ENCODE measurements around the gene CCDC102B. TPM values are rescaled to one million over a fixed set of nuclear protein-coding genes. Genes with fewer than 3 reads are reported as not detected.

The CCDC102B gene
- 1.1 TPM in 2 replicates for total RNA-seq

DNA sequence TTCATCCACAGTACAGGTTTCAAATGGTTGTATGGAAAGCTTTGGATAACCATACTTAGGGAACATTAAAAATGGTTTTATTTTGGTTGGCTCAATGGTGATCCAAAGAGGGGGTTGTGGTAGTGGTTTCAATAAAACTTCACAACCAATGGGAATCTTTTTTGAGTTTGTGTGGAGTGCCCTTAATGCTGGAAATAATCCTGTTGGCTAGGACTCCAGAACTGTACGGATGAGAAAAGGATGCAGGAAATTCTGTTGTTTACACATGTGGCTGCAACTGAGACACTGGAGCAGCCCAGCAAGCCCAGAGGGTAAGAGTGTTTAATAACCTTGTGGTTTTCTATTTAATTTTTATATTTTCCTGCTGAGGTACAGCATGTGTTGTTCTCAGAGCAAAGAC lies at the start of gene CCDC102B:
CCDC102B (plus strand) TSS at position 210 of the 400 bp plus-strand sequence. CDS start 38,684 bp downstream, outside the sequence.
- no peaks in the 10 kb centered on the region for H3K27me3 Mint-ChIP-seq (ENCODE audit: insufficient read depth)
- no peak within 1 kb of the TSS for H3K27ac Mint-ChIP-seq
- H3K4me3 Mint-ChIP-seq: no peak within 1 kb of the TSS
- no peak for DNase-seq (ENCODE audit: low spot score)
- no peaks in the 10 kb centered on the region for H3K9me3 Mint-ChIP-seq
- intact Hi-C loops (cut with micrococcal nuclease): no loop called here
- H3K4me1 Mint-ChIP-seq (ENCODE audit: low read depth): no peaks in the 10 kb centered on the region
- H3K36me3 Mint-ChIP-seq (ENCODE audit: low read depth): no peaks in the 10 kb centered on the region

DNA sequence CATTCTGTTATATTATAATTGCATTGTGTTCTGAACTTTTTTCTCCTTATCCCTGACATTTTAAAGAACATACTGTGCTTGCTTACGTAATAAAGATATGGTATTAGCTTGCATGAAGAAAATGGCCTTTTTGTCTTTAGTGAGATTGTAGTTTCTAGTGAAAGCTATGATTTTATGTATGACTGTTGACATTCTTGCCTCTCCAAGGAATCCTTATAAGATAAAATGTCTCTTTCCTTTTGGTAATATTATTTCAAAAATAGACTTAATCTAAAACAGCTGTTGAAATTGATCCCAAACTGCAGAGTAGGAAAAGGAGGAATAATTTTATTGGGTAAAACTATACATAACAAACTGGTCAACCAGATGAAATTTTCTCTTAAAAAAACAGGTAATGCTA lies 40.8 kb upstream of the CCDC102B start:
- H3K9me3 Mint-ChIP-seq: no peaks in the 10 kb centered on the region
- no peak overlapping the region for H3K27ac Mint-ChIP-seq
- H3K4me1 Mint-ChIP-seq (ENCODE audit: low read depth): no peaks in the 10 kb centered on the region
- no peak for DNase-seq (ENCODE audit: low spot score)
- no peak overlapping the region for H3K4me3 Mint-ChIP-seq
- H3K36me3 Mint-ChIP-seq (ENCODE audit: low read depth): no peaks in the 10 kb centered on the region
- H3K27me3 Mint-ChIP-seq (ENCODE audit: insufficient read depth): no peaks in the 10 kb centered on the region
- intact Hi-C loops (cut with micrococcal nuclease): no loop called here

DNA sequence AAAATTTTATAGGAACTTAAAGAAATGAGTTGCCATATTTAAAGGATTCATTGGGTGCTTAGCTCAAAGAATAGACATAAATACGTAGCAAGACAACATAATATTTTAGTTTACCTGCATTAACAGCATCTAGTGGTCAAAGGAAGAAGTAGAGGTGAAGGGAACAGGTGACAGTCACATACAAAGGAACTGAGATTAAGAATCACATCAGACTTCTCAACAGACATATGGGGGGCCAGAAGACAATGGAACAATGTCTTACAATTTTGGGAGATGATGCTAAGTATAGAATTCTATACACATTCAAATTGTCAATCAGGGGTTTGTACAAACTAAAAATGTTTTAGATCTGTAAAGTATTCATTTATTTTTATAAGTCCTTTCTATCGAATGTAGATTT lies 38.6 kb upstream of the CCDC102B start:
- Mint-ChIP-seq H3K36me3 (ENCODE audit: low read depth) (no peaks in the 10 kb centered on the region), H3K27me3 (ENCODE audit: insufficient read depth) (no peaks in the 10 kb centered on the region), H3K27ac (no peak overlapping the region)

DNA sequence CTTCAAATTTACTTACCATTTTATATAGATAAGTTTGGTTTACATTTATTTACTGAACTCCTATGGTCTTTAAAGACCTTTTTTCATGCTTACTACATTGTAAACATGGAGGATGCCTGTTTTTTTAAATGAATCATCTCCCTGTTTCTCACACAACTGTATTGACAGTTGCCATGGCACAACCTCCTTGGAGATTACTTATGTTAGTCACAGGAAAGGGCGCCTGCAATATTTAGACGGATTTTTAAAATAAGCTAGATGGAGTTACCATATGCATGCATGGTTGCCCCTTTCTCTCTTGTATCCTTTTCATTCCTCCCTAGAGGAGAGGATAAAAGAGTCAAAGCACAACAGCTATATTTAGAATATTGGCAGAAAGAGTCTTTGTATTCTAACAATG lies 34.8 kb upstream of the CCDC102B start:
- intact Hi-C loops (cut with micrococcal nuclease): no loop called here
- no peaks in the 10 kb centered on the region for H3K9me3 Mint-ChIP-seq
- no peak overlapping the region for H3K4me3 Mint-ChIP-seq
- H3K27ac Mint-ChIP-seq: no peak overlapping the region
- H3K4me1 Mint-ChIP-seq (ENCODE audit: low read depth): no peaks in the 10 kb centered on the region
- no peak for DNase-seq (ENCODE audit: low spot score)
- H3K36me3 Mint-ChIP-seq (ENCODE audit: low read depth): no peaks in the 10 kb centered on the region
- no peaks in the 10 kb centered on the region for H3K27me3 Mint-ChIP-seq (ENCODE audit: insufficient read depth)

More for the DNA sequence above, 38.6 kb upstream of the CCDC102B start:
- Mint-ChIP-seq H3K4me3 (no peak overlapping the region), H3K4me1 (ENCODE audit: low read depth) (no peaks in the 10 kb centered on the region), H3K9me3 (no peaks in the 10 kb centered on the region)
- DNase-seq (ENCODE audit: low spot score): no peak
- intact Hi-C loops (cut with micrococcal nuclease): no loop called here

DNA sequence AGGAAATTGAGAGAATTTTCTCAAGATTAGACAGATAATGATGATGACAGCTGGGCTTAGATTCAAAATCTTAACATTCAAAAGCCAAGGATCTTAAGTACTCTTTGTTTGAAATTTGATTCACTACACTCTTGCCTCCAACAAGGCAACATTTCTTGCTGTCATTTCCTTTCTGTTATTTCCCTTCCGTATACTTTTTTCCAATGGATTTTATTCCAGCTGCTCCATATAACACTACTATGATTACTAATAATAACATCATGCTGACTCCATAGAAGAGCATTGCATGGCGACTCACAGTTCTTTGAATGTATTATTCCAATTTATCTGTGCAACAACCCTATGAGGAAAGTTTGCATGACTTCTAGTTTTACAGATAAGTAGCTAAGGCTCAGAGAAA lies 33.9 kb upstream of the CCDC102B start:
- H3K4me3 Mint-ChIP-seq: no peak overlapping the region
- H3K27ac Mint-ChIP-seq: no peak overlapping the region
- intact Hi-C loops (cut with micrococcal nuclease): no loop called here
- H3K36me3 Mint-ChIP-seq (ENCODE audit: low read depth): no peaks in the 10 kb centered on the region
- H3K27me3 Mint-ChIP-seq (ENCODE audit: insufficient read depth): no peaks in the 10 kb centered on the region
- no peak for DNase-seq (ENCODE audit: low spot score)
- no peaks in the 10 kb centered on the region for H3K9me3 Mint-ChIP-seq
- no peaks in the 10 kb centered on the region for H3K4me1 Mint-ChIP-seq (ENCODE audit: low read depth)

DNA sequence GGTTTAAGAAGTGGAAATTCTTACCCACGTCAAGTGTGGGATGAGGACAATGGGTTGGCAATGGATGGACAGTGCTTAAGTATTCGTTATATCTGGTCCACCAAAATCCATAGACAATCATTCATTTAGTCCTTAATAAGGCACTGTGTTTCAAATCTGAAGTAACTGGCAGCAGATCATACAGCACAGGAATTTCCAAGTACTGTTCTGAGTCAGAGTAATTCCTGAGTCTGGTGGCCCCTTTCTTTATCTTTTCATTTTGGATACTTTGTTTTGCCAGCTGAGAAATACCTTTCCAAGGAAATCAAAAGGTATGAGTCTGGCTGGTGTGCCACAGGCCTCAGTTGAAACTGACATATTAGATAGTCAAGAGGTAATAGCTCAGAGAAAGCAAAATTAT lies 31.4 kb upstream of the CCDC102B start:
- H3K4me1 Mint-ChIP-seq (ENCODE audit: low read depth): no peaks in the 10 kb centered on the region
- H3K36me3 Mint-ChIP-seq (ENCODE audit: low read depth): no peaks in the 10 kb centered on the region
- H3K9me3 Mint-ChIP-seq: no peaks in the 10 kb centered on the region
- H3K4me3 Mint-ChIP-seq: no peak overlapping the region
- no peak overlapping the region for H3K27ac Mint-ChIP-seq
- DNase-seq (ENCODE audit: low spot score): no peak
- H3K27me3 Mint-ChIP-seq (ENCODE audit: insufficient read depth): no peaks in the 10 kb centered on the region
- intact Hi-C loops (cut with micrococcal nuclease): no loop called here

DNA sequence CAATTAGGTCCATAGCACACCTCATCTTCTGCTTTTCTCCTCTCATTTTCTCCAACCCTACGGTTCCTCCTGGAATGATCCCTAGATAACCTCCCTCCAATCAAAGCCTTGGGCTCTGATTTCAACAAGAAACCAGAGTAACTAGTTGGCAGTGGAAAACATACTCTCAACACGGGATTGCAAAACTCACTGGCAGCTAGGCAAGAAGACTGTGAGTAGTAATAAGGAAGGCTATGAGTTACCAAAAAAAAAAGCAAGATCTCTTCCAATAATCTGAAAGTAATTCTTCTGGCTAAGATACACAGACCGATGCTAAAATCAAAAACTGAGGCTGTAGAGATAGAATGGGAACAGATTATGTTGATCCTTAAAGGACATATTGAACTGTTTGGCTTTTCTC lies 28.4 kb upstream of the CCDC102B start:
- no peak overlapping the region for H3K4me3 Mint-ChIP-seq
- no peak overlapping the region for H3K27ac Mint-ChIP-seq

DNA sequence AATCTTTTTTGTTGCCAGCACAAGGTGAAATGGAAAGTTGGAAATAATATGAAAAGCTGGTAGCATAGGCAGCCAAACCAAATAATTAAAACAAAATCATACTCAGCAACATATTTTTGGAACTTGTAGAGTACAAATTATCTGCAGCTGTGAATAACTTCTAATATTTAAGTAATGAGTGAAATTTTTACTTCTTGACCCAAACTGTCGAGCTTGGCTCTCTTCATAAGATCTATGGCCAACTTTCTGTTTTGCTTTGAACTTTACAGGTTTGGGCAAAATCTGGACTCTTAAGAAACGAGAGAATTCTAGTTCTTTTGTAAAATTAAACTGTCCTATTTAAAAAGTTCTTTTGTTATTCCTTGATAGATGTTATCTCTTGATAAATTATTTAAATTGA lies 25.6 kb upstream of the CCDC102B start:
- Mint-ChIP-seq H3K4me3 (no peak overlapping the region), H3K27me3 (ENCODE audit: insufficient read depth) (no peaks in the 10 kb centered on the region), H3K4me1 (ENCODE audit: low read depth) (no peaks in the 10 kb centered on the region), H3K9me3 (no peaks in the 10 kb centered on the region), H3K36me3 (ENCODE audit: low read depth) (no peaks in the 10 kb centered on the region), H3K27ac (no peak overlapping the region)
- DNase-seq (ENCODE audit: low spot score): no peak
- intact Hi-C loops (cut with micrococcal nuclease): no loop called here

More for the DNA sequence above, 28.4 kb upstream of the CCDC102B start:
- DNase-seq (ENCODE audit: low spot score): no peak
- Mint-ChIP-seq H3K27me3 (ENCODE audit: insufficient read depth) (no peaks in the 10 kb centered on the region), H3K4me1 (ENCODE audit: low read depth) (no peaks in the 10 kb centered on the region), H3K9me3 (no peaks in the 10 kb centered on the region), H3K36me3 (ENCODE audit: low read depth) (no peaks in the 10 kb centered on the region)
- intact Hi-C loops (cut with micrococcal nuclease): no loop called here

DNA sequence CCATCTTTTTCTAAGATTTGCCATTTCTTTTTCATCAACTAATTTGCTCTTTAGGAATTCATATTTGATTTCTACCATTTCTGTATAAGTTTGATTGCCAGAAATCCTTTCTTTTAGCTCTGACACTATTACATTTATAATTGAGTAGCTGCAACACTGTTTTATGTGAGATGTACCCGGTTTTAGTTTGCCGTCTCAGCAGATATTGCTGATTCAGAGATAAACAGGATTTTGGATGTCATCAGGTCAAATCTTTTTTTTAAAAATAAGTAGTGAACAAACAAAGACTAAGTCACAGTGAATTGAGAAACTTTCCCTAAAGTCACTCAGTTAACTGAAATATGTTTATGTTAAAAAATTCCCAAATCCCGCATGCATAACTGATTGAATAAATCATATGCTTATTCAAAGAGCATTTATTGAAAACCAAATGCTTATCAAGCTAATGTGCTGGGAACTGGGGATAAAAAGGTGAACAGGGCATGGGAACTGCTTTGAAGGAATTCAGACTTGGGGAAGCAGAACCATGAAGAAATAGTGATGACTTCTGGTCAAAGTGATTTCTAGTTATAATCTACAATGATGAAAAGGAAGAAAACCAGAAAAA lies 19.5 kb upstream of the CCDC102B start:
- Mint-ChIP-seq H3K4me3 (no peak overlapping the region), H3K27me3 (ENCODE audit: insufficient read depth) (no peaks in the 10 kb centered on the region), H3K36me3 (ENCODE audit: low read depth) (no peaks in the 10 kb centered on the region), H3K27ac (no peak overlapping the region), H3K4me1 (ENCODE audit: low read depth) (no peaks in the 10 kb centered on the region), H3K9me3 (no peaks in the 10 kb centered on the region)
- intact Hi-C loops (cut with micrococcal nuclease): no loop called here
- no peak for DNase-seq (ENCODE audit: low spot score)

DNA sequence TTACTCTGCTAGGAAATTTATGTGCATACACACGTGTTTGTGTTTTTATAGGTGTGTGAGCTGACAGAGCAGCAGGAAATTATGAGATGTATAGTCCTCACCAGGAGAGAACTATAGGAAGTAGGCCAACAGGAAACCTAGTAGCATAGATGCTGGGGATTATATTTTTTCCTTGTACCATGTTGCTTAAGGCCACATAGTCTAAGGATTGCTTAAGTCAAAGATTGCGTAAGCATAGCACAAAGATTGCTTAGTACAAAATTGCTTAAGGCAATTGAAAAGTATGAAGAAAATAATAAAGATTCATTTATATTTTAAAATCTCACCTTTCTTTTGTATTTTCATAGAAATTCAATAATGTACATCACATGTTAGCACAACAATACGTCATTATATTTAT lies 18.7 kb upstream of the CCDC102B start:
- DNase-seq (ENCODE audit: low spot score): no peak
- Mint-ChIP-seq H3K27me3 (ENCODE audit: insufficient read depth) (no peaks in the 10 kb centered on the region), H3K36me3 (ENCODE audit: low read depth) (no peaks in the 10 kb centered on the region), H3K9me3 (no peaks in the 10 kb centered on the region), H3K27ac (no peak overlapping the region), H3K4me1 (ENCODE audit: low read depth) (no peaks in the 10 kb centered on the region), H3K4me3 (no peak overlapping the region)
- intact Hi-C loops (cut with micrococcal nuclease): no loop called here

DNA sequence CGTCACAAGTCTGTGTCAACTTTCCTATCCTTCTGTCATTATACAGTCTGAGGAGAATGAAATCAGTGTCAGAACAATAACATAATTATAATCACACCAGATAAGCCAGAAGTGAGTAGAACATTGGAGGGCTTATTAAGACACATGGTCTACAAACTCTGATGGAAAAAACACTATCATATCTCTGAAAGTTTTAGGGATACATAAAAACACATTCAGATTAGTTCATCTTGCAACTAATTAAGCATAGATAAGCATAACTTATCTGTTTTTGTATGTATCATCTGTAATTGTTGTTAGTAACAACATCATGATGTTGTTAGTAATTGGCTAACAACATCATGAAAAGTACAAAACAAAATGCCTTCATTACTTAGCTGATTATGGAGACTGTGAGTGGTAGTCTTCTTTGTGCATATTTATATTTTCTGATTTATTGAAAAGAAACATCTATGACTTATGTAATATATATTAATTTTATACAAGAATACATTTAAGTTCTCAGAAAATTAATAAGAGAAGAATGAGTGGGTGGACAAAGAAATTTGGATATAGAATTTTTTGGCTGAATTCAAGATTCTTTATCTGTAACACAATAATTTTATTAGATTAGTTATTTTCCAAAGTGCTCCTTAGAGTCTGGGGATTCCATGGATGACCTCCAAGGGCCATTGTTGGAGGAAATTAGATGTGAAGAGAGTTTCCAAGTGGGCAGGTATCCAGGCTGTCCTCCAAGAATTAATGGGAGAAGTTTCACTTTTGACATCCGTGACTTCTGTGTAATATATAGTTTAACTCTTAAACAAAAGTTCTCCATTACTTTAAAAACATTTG lies 16.9 kb upstream of the CCDC102B start:
- no peak for DNase-seq (ENCODE audit: low spot score)
- Mint-ChIP-seq H3K4me3 (no peak overlapping the region), H3K4me1 (ENCODE audit: low read depth) (no peaks in the 10 kb centered on the region), H3K9me3 (no peaks in the 10 kb centered on the region), H3K36me3 (ENCODE audit: low read depth) (no peaks in the 10 kb centered on the region), H3K27me3 (ENCODE audit: insufficient read depth) (no peaks in the 10 kb centered on the region), H3K27ac (no peak overlapping the region)
- intact Hi-C loops (cut with micrococcal nuclease): no loop called here

DNA sequence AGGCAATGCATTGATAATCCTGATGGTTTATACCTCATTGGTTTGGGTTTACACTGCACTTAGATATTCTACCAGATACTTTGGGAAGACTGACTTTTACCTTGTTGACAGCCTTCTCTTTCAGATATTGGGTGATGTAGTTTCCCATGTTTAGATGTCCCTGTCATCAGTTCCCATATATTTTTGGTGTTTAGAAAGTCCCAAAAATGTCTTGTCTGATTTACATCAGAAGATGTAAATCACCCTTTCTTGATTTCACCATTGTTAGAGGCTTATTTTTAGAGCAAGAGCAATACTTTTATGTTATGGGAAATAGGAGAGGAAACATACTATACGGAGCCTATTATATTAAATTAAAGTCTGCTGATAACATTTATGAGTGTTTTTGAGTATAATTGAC lies 14.4 kb upstream of the CCDC102B start:
- Mint-ChIP-seq H3K4me3 (no peak overlapping the region), H3K9me3 (no peaks in the 10 kb centered on the region), H3K4me1 (ENCODE audit: low read depth) (no peaks in the 10 kb centered on the region), H3K27ac (no peak overlapping the region), H3K27me3 (ENCODE audit: insufficient read depth) (no peaks in the 10 kb centered on the region), H3K36me3 (ENCODE audit: low read depth) (no peaks in the 10 kb centered on the region)
- DNase-seq (ENCODE audit: low spot score): no peak
- intact Hi-C loops (cut with micrococcal nuclease): no loop called here

DNA sequence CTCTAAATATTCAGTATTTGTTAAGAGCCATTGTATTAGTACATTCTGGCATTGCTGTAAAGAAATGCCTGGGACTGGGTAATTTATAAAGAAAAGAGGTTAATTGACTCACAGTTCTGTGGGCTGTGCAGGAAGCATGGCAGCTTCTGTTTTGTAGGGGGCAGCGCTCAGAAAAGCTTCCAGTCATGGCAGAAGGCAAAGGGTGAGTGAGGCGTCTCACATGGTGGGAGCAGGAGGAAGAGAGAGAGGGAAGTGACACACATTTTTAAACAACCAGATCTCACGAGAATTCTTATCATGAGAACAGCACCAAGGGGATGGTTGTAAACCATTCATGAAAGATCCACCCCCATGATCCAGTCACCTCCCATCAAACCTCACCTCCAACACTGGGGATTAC lies 13.8 kb upstream of the CCDC102B start:
- H3K36me3 Mint-ChIP-seq (ENCODE audit: low read depth): no peaks in the 10 kb centered on the region
- no peak overlapping the region for H3K27ac Mint-ChIP-seq
- H3K4me1 Mint-ChIP-seq (ENCODE audit: low read depth): no peaks in the 10 kb centered on the region
- no peaks in the 10 kb centered on the region for H3K9me3 Mint-ChIP-seq
- no peaks in the 10 kb centered on the region for H3K27me3 Mint-ChIP-seq (ENCODE audit: insufficient read depth)
- DNase-seq (ENCODE audit: low spot score): no peak
- intact Hi-C loops (cut with micrococcal nuclease): no loop called here
- no peak overlapping the region for H3K4me3 Mint-ChIP-seq
